OCI-LY3 (cell line): Measurements from ENCODE around the gene RPAP3.

Source experiments
- EZH2phosphoT487 ChIP-seq: fragments of 200-600 bp; shearing (Covaris generic); IDR thresholded peaks from 2 replicates; pipeline ENCODE4 v1.6.1; 2018; ENCODE audit warnings: antibody characterized with exemption, mixed run types, low read depth
- TF ChIP-seq, protein P1 (sequence below): fragments of 200-600, 300-600 bp; sonication (generic); IDR thresholded peaks from 2 replicates; pipeline ENCODE4 v1.5.1; 2014; ENCODE audit warnings: antibody characterized with exemption, low read length, low read depth

DNA sequence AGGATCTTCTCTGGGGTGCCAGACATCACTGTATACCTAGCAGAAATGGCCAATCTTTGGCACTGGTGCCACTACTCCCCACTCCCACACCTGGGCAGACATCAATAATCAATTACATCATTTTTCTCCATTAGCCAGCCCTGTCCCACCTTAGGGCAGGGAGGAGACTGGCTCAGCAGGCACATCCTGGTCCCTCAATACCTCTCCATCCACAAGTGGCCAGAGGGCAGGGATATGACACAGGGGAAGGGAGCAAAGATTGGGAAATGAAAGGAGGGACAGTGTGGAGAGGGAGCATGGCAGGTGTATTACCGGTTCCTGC, 42.6 kb upstream of the RPAP3 start:
- TF ChIP-seq, protein P1, sequence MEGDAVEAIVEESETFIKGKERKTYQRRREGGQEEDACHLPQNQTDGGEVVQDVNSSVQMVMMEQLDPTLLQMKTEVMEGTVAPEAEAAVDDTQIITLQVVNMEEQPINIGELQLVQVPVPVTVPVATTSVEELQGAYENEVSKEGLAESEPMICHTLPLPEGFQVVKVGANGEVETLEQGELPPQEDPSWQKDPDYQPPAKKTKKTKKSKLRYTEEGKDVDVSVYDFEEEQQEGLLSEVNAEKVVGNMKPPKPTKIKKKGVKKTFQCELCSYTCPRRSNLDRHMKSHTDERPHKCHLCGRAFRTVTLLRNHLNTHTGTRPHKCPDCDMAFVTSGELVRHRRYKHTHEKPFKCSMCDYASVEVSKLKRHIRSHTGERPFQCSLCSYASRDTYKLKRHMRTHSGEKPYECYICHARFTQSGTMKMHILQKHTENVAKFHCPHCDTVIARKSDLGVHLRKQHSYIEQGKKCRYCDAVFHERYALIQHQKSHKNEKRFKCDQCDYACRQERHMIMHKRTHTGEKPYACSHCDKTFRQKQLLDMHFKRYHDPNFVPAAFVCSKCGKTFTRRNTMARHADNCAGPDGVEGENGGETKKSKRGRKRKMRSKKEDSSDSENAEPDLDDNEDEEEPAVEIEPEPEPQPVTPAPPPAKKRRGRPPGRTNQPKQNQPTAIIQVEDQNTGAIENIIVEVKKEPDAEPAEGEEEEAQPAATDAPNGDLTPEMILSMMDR = no peak
- TF ChIP-seq EZH2phosphoT487 = no peak
